ENCODE data around the gene MAD1L1. TPM values are rescaled to one million over a fixed set of nuclear protein-coding genes. Genes with fewer than 3 reads are reported as not detected.
A peak's percentile ranks its signal among the peaks of the same experiment; 100 is the strongest.

MAD1L1 gene
- total RNA-seq, 4 donors from 2014 or later = 60.3 to 149 (median 73.7) TPM

DNA sequence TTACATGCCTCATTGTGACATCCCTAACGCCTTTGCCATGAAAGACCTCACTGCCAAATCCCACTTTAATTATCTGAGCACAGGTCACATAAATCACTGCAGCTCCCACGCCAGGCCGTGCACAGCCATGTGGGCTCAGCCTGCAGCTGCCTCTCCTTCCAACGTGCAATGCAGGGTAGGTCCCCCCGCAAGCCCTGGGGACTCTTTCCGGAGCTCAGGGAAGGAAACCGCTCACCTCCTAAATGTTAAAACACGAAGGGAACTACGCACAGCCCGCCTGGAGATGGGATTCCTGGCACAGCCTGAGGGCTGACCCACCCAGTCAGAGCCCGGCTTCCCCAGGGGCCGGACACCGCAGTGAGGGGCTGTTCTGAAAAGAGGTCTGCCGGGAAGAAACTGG, 128.0 kb downstream of the MAD1L1 start:
- Histone ChIP-seq H3K36me3 (no peaks in the 10 kb centered on the region), H3K9me3 (no peaks in the 10 kb centered on the region), H3K27ac (peak overlapping the region; percentile 36 to 90 (median 74)), H3K4me1 (peaks cover 0 to 70% (median 44%) of the 10 kb centered on the region in 4 donors), H3K27me3 (no peaks in the 10 kb centered on the region), H3K4me3 (no peak overlapping the region)
- TF ChIP-seq EP300 (IDR thresholded peaks at IDR 0.05) = no peak
- TF ChIP-seq, protein P1, sequence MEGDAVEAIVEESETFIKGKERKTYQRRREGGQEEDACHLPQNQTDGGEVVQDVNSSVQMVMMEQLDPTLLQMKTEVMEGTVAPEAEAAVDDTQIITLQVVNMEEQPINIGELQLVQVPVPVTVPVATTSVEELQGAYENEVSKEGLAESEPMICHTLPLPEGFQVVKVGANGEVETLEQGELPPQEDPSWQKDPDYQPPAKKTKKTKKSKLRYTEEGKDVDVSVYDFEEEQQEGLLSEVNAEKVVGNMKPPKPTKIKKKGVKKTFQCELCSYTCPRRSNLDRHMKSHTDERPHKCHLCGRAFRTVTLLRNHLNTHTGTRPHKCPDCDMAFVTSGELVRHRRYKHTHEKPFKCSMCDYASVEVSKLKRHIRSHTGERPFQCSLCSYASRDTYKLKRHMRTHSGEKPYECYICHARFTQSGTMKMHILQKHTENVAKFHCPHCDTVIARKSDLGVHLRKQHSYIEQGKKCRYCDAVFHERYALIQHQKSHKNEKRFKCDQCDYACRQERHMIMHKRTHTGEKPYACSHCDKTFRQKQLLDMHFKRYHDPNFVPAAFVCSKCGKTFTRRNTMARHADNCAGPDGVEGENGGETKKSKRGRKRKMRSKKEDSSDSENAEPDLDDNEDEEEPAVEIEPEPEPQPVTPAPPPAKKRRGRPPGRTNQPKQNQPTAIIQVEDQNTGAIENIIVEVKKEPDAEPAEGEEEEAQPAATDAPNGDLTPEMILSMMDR (IDR thresholded peaks at IDR 0.05) = no peak
- TF ChIP-seq POLR2A (IDR thresholded peaks at IDR 0.05) = no peak
- 66 to 69% methylated on average over 14 of the region's 14 CpGs for WGBS, 2 donors
- no peak for DNase-seq (ENCODE audit: low spot score in 2 of 2)

DNA sequence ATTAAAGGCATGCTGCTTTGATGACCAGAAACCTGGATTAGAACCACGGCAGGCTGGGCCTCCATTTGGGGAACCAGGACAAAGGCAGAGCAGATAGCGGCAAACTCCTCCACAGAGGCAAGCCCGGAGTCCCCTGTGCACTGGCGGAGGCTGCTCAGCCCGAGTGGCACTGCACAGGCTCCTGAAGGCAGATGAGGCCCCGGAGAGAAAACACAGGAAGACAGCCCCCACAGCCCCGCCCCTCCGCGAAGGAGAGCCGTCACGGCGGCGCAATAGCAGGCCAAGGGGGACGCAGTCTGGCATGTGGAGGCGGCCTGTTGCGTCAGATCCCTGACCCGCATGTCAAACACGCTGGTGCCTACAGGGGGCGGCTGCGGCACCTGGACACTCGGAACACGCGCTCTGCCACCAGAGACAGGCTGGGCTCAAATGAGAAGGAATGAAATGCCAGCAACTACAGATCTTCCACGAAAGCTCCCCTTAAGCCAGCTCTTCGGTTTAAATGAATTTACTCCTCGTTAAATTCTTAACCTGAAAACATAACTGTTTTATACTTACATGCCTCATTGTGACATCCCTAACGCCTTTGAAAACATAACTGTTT, 128.5 kb downstream of the MAD1L1 start:
- H3K27ac ChIP-seq = peak overlapping the region; percentile 36 to 90 (median 74)
- WGBS, 2 donors = 19 to 26% methylated on average over 17 to 24 of the region's 27 CpGs
- TF ChIP-seq, protein P1 (IDR thresholded peaks at IDR 0.05) = peak; percentile 39 to 84 (median 71)
- peak in 1 of 2 donors; percentile 55 for TF ChIP-seq POLR2A (IDR thresholded peaks at IDR 0.05)
- TF ChIP-seq EP300 (IDR thresholded peaks at IDR 0.05) = peak; percentile 68 to 90
- peak; percentile 83 to 92 for DNase-seq (ENCODE audit: low spot score in 2 of 2)
- no peaks in the 10 kb centered on the region for H3K27me3 ChIP-seq
- H3K36me3 ChIP-seq = no peaks in the 10 kb centered on the region
- peak overlapping the region in 2 of 4 donors; percentile 8 to 17 for H3K4me3 ChIP-seq
- H3K4me1 ChIP-seq = peaks cover 0 to 70% (median 42%) of the 10 kb centered on the region in 4 donors
- H3K9me3 ChIP-seq = no peaks in the 10 kb centered on the region

DNA sequence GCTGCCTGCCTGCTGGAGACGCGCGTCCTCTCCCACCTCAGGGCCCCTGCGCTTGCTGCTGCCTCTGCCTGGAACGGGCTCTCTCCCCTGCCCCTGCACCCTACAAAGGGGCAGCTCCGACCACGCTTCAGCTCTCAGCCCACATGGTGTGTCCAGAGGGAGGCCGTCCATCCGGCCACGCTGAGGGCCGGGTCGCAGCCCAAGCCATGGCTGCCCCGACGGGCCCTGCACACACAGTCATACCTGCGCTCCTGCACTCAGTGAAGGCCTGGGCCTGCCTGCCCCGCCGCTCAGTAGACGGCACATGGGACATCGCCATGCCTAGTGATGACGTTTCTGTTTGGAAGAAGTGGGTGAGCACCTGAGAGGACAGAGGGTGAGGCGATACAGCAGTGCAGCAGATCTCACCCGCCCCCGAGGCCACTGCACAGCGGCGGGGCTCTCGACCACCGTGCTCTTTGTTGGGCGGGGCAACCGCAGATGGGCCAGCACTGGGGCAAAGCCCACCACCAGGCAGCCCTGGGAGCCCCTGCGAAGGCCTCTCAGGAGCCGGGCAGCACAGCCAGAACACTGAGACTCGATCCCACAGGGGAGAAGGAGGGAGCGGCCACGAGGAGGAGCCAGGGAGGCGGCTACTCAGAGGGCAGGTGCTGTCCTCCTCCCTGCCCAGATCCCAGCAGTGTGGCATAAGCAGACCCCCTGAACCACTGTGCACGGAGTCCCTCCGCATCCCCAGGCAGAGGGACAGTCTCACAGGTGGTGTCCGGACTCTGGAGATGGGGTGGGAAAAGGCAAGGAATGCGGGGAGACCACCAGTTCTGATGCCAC, 129.5 kb downstream of the MAD1L1 start:
- no peaks in the 10 kb centered on the region for H3K9me3 ChIP-seq
- peaks cover 0 to 64% (median 38%) of the 10 kb centered on the region in 4 donors for H3K4me1 ChIP-seq
- no peaks in the 10 kb centered on the region for H3K36me3 ChIP-seq
- TF ChIP-seq, protein P1 (IDR thresholded peaks at IDR 0.05) = no peak
- TF ChIP-seq EP300 (IDR thresholded peaks at IDR 0.05) = no peak
- TF ChIP-seq POLR2A (IDR thresholded peaks at IDR 0.05) = no peak
- WGBS, 2 donors = 87 to 92% methylated on average over 37 to 39 of the region's 39 CpGs
- no peak for DNase-seq (ENCODE audit: low spot score in 2 of 2)
- H3K27me3 ChIP-seq = no peaks in the 10 kb centered on the region
- H3K4me3 ChIP-seq = no peak overlapping the region
- H3K27ac ChIP-seq = peak overlapping the region; percentile 36 to 90 (median 74)

DNA sequence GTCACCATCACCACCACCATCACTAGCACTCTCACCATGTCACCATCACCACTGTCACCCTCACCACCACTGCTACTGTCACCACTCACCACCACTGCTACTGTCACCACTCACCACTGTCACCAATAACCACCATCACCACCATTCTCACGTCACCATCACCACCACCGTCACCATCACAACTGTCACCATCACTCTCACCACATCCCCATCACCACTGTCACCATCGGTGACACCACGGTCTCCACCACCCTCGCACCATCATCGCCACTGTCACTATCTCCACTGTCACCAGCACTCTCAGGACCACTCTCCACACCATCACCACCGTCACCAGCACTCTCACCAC, 130.4 kb downstream of the MAD1L1 start:
- H3K27ac ChIP-seq = peak overlapping the region in 1 of 4 donors; percentile 90
- WGBS, 2 donors = 95 to 97% methylated on average over 7 of the region's 7 CpGs

More for the DNA sequence above, 130.4 kb downstream of the MAD1L1 start:
- Histone ChIP-seq H3K4me1 (peaks cover 0 to 54% (median 34%) of the 10 kb centered on the region in 4 donors), H3K9me3 (no peaks in the 10 kb centered on the region), H3K27me3 (no peaks in the 10 kb centered on the region), H3K36me3 (no peaks in the 10 kb centered on the region), H3K4me3 (no peak overlapping the region)
- DNase-seq (ENCODE audit: low spot score in 2 of 2) = no peak
- no peak for TF ChIP-seq EP300 (IDR thresholded peaks at IDR 0.05)
- no peak for TF ChIP-seq POLR2A (IDR thresholded peaks at IDR 0.05)
- TF ChIP-seq, protein P1 (IDR thresholded peaks at IDR 0.05) = no peak
